KMS-11 (cell line): ENCODE results near the gene WASL.

ENCODE experiments used
- H2AFZ ChIP-seq: fragments of 200-600 bp; sonication (generic); 2 replicates; pipeline ENCODE4 v1.6.1; 2016; ENCODE audit warnings: antibody characterized with exemption, mixed run types, low read depth
- H3K27ac ChIP-seq: fragments of 200-600 bp; sonication (generic); 2 replicates; pipeline ENCODE4 v1.6.1; 2016; ENCODE audit warnings: mild to moderate bottlenecking, mixed run types
- H3K27me3 ChIP-seq: fragments of 200-600 bp; sonication (generic); 2 replicates; pipeline ENCODE4 v1.6.1; 2017; ENCODE audit warnings: mild to moderate bottlenecking, low read depth, mixed run types, moderate library complexity; ENCODE audit not compliant: insufficient read depth
- H3K36me3 ChIP-seq: fragments of 200-600 bp; sonication (generic); 2 replicates; pipeline ENCODE4 v1.6.1; 2017; ENCODE audit warnings: mild to moderate bottlenecking, mixed run types; ENCODE audit not compliant: insufficient read depth
- H3K4me1 ChIP-seq: fragments of 200-600 bp; sonication (generic); 2 replicates; pipeline ENCODE4 v1.6.1; 2016; ENCODE audit warnings: mild to moderate bottlenecking, low read depth, mixed run types; ENCODE audit not compliant: poor library complexity, severe bottlenecking
- H3K4me2 ChIP-seq: fragments of 200-600 bp; sonication (generic); 2 replicates; pipeline ENCODE4 v1.7.0; 2016; ENCODE audit warnings: mild to moderate bottlenecking, mixed run types
- H3K4me3 ChIP-seq: fragments of 200-600 bp; sonication (generic); IDR thresholded peaks from 2 replicates; pipeline ENCODE4 v1.6.1; 2017; ENCODE audit warnings: low read depth, low read length, mixed read lengths; ENCODE audit not compliant: insufficient read depth
- H3K79me2 ChIP-seq: fragments of 200-600 bp; sonication (generic); 2 replicates; pipeline ENCODE4 v1.6.1; 2016; ENCODE audit warnings: low read depth, mixed run types; ENCODE audit not compliant: insufficient read depth
- H3K9ac ChIP-seq: fragments of 200-600 bp; sonication (generic); 2 replicates; pipeline ENCODE4 v1.6.1; 2016; ENCODE audit warnings: mild to moderate bottlenecking, mixed run types
- H4K20me1 ChIP-seq: fragments of 200-600 bp; sonication (generic); 2 replicates; pipeline ENCODE4 v1.6.1; 2016; ENCODE audit warnings: mild to moderate bottlenecking, mixed run types; ENCODE audit not compliant: insufficient read depth
- CTCF ChIP-seq: fragments of 200-600 bp; sonication (generic); conservative IDR thresholded peaks from 2 replicates; pipeline ENCODE4 v1.6.1; 2017; ENCODE audit warnings: low read depth, mild to moderate bottlenecking, antibody characterized with exemption, low read length, moderate library complexity, mixed read lengths

The WASL gene

GRCh38 chr7:123792547-123792946 is 43.7 kb upstream of the WASL start:
- Histone ChIP-seq H4K20me1 (no peaks in the 10 kb centered on the region), H3K4me2 (no peak overlapping the region), H3K79me2 (no peaks in the 10 kb centered on the region), H2AFZ (no peak overlapping the region), H3K4me3 (no peak overlapping the region), H3K4me1 (peaks cover 9% of the 10 kb centered on the region), H3K36me3 (no peaks in the 10 kb centered on the region), H3K9ac (no peak overlapping the region), H3K27ac (no peak overlapping the region), H3K27me3 (no peaks in the 10 kb centered on the region)
- no peak for TF ChIP-seq CTCF

GRCh38 chr7:123791001-123791400 is 42.2 kb upstream of the WASL start:
- Histone ChIP-seq H4K20me1 (no peaks in the 10 kb centered on the region), H3K9ac (no peak overlapping the region)

GRCh38 chr7:123789817-123790216 is 41.0 kb upstream of the WASL start:
- no peak for TF ChIP-seq CTCF
- Histone ChIP-seq H3K9ac (no peak overlapping the region), H3K27ac (no peak overlapping the region), H4K20me1 (no peaks in the 10 kb centered on the region), H3K4me1 (peaks cover 4% of the 10 kb centered on the region), H2AFZ (no peak overlapping the region), H3K79me2 (no peaks in the 10 kb centered on the region), H3K4me3 (no peak overlapping the region), H3K36me3 (no peaks in the 10 kb centered on the region), H3K4me2 (no peak overlapping the region), H3K27me3 (no peaks in the 10 kb centered on the region)

More at GRCh38 chr7:123791001-123791400, 42.2 kb upstream of the WASL start:
- Histone ChIP-seq H3K4me1 (peaks cover 4% of the 10 kb centered on the region), H3K36me3 (no peaks in the 10 kb centered on the region), H3K4me3 (no peak overlapping the region), H3K4me2 (no peak overlapping the region), H3K79me2 (no peaks in the 10 kb centered on the region), H3K27ac (no peak overlapping the region), H2AFZ (no peak overlapping the region), H3K27me3 (no peaks in the 10 kb centered on the region)
- no peak for TF ChIP-seq CTCF

- Histone ChIP-seq H3K4me1 (peaks cover 4% of the 10 kb centered on the region), H3K9ac (no peak overlapping the region), H2AFZ (no peak overlapping the region), H3K27ac (no peak overlapping the region), H3K79me2 (no peaks in the 10 kb centered on the region), H3K4me2 (no peak overlapping the region), H3K4me3 (no peak overlapping the region), H4K20me1 (no peaks in the 10 kb centered on the region), H3K36me3 (no peaks in the 10 kb centered on the region), H3K27me3 (no peaks in the 10 kb centered on the region)
- no peak for TF ChIP-seq CTCF
Measured at GRCh38 chr7:123789206-123789784, 40.5 kb upstream of the WASL start.
